NCI-H1694 treated with DMSO at 0.1 percent for 48 hours (cell line): ENCODE measurements around the gene VIPR1.

Experiments used
- DNase-seq: peaks from one replicate; lab custom pipeline; 2025; lab: John Stamatoyannopoulos, UW

The VIPR1 gene, protein sequence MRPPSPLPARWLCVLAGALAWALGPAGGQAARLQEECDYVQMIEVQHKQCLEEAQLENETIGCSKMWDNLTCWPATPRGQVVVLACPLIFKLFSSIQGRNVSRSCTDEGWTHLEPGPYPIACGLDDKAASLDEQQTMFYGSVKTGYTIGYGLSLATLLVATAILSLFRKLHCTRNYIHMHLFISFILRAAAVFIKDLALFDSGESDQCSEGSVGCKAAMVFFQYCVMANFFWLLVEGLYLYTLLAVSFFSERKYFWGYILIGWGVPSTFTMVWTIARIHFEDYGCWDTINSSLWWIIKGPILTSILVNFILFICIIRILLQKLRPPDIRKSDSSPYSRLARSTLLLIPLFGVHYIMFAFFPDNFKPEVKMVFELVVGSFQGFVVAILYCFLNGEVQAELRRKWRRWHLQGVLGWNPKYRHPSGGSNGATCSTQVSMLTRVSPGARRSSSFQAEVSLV

DNA sequence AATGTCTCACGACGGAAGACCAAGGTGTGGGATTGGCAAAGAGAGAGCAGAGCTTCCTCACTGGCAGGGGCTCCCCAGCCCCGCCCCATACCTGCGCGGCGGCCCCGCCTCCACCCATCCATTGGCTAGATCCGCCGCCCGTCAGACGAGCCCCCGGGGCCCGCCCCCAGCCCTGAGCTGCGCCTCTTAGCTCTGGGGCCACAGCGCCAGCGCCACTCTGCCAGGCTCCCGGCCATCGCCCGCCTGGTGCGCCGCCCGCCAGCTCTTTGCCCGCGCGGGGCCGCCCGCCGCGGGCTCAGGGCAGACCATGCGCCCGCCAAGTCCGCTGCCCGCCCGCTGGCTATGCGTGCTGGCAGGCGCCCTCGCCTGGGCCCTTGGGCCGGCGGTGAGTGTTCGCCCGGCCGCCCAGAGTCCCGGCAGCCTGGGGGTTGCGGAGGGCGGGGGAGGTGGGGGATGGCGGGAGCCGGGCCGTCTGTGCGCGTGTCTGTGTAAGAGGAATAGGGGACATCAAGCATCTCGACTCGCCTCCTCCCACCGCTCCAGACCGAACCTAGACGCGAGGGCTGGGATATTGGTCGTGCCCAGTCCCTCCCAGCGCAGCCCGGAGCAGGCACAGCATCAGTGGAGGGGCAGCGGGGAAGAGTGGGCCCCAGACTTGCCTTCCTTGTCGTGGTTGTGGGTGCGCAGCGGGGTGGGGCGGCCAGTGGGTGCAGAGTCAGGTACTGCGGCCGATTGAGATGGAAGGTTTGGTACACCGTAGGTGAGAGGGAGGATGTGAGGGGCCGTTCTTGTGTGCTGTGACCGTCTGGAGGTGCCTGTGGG is at the start of gene VIPR1:
Gene VIPR1, plus strand, starts transcription at position 215 of the 822 bp plus-strand sequence. Its CDS starts 93 bp downstream, at position 308.
- no peak for DNase-seq

DNA sequence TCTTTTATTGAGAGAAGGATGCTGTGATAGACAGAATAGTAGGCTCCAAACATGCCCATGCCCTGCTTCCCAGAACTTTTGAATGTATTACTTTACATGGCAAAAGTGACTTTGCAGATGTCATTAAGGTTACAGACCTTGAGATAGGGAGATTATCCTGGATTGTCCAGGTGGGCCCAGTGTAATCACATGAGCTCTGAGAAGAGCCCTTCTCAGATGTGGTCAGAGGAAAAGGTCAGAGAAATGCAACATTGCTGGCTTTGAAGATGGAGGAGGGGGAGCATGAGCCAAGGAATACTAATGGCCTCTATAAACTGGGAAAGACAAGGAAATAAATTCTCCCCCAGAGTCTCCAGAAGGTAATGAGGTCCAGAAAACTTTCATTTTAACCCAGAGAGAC is 46.2 kb upstream of the VIPR1 start:
- no peak for DNase-seq

DNA sequence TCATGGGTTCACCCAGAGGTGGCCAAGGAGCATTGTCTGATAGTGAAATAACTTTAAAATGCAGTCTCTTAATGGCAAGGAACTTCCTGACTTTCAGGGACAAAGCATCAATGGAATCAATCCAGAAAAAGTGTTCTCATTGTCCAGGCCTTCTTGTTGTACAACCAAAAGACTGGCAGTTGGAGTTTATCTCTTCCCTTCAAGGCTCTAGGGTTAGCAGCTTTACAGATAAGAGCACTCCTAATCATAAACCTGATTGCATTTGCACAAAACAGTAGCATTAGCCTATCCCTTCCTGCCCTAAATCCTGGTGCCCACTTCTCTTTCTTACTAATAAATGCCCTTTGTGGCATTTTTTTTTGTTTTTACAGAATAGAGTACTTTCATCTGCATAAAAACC is 43.3 kb upstream of the VIPR1 start:
- no peak for DNase-seq

DNA sequence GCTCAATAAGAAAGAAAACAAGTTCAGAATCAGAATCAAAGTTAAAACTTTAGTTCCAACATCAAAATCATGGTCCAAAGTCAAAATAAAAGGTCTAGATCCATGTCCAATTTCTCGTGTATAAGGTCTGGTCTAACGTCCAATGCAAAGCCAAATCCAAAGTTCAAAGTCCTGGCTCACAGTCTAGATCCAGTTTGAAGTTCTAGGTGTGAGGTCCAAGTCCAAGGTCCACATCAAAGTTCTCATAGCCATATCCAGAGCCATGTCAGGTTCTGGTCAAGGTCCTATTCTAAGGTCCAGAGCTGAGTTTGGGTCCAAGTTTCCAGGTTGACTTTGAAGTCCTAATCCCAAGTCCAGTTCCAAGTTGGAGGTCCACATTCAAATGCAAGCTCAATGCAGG is 40.7 kb upstream of the VIPR1 start:
- DNase-seq, result no peak

DNA sequence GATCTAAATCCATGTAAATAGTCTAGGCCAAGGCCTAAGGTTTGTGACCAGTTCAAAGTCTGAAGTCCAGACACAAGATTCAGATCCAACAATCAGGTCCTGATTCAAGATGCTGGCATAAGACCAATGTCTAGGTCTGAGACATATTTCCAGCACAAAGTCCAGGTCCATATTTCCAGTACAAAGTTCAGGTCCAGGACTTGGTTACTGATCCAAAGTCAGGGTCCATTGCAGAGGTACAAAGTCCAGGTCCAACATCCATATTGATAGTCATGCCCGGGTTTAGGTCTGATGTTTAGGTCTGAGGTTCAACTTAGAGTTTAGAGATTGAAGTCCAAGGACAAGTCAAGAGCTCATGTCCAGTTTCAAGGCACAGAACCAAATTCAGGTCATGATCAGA is 39.4 kb upstream of the VIPR1 start:
- DNase-seq, result no peak

DNA sequence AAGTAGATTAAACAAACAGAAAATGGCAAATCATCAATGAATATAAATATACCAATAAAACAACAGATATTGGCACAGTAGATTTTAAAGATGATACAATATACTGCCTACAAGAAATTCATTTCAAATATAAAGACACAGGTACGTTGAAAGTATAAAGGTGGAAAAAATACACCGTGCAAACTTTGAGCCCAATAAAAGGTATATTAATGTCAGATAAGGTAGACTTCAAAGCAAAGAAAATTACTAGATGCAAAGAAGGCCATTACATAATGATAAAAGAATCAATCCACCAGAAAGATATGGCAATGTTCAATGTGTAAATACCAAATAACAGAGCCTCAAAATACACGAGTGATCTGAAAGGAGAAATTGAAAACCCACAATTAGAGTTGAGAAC is 34.3 kb upstream of the VIPR1 start:
- DNase-seq, result no peak

DNA sequence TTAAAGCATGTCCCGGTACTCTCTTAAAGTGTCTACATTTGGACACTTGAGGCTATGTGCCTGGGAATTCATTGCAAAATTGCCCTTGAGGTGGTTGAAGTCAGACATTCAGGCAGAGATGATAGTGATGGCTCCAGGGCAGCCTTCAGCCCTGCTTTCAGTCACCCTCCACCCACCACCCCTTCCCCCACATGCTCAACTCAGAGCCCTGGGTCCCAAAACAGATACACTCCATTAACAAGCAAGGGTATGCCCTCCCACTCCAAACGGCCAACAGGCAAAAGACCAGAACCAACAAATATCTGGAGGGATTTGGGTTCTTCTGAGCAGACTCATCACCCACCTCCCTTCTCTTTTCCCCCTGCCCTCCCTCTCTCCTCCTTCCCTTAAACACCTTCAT is 29.9 kb upstream of the VIPR1 start:
- no peak for DNase-seq

DNA sequence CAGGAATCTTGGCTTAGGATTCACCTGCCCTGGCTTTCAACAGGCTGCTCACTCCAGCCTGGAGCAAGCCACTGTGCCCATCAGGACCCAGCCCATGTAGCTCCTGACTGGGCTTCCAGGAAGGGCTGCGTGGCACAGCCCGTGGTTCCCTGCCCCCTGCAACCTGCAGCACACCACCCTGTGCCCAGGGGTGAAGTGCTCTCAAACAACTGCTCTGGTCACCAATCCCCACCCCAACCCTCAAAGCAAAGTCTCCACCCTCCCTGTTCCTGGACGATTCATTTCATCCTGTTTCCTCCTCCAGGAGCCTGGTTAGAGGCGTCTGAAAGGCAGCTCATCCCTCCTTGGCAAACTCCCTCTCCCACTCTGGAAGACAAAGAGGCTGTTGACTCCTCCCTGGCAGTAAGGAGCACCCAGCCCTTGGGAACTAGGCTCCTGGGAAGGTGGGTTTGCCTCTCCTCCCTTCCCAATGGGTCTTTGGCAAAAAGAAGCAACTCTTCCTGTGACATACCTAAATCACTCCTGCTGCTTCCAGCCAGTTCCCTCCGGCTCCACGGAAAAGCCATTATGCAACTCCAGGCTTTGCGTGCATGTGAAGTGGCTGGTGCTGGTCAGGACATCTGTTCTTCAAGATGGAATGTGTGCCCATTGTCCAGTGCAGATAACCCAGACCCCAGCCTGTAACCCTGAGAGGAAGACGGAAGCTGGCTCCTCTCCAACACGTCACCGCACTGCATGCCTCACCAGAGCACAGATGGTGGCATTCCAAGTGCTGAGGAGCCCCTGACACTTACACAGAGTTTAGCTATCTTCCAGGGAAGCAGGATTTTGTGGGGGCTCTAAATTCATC is 29.1 kb upstream of the VIPR1 start:
- no peak for DNase-seq

DNA sequence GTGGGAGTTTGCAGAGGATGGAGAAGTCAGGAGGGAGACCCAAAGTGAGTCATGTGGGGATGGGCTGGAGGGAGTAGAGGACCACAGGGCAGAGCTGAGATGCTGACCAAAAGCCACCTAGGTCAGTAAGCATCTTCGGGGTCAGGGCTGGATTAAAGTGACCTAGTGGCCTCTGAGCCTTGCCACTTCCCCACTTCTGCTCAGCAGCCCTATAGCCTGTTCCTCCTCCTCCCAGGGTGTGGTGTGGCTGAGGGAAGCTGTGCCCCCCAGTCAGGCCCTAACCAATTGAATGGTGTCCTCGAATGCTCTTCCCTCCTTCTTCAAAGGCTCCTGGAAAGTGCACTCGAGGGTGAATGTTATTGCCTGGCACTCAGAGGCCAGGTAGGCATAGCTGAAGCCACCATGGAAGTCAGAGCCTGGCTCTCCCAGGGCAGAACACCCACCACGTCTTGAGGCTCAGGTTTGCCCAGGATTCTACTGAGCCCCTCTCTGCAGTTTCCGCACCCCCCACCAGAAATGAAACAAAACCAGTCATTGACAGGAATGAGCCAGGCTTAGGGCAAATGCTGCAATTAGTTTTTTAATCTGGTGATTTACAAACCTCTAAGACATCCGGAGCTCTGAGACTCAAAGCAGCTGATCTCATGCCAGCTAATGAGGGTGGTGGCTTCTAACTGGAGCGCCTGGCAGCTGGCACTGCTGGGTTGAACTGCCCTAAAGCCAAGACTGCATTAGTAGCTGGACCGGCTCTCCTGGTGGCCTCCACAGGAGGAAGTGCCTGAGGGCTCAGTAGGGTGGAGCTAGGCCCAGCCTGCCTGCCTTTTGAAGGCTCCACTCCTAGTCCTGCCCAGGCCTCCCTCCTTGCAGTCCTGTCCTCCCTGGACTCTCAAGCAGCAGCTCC is 26.0 kb upstream of the VIPR1 start:
- DNase-seq, result no peak

DNA sequence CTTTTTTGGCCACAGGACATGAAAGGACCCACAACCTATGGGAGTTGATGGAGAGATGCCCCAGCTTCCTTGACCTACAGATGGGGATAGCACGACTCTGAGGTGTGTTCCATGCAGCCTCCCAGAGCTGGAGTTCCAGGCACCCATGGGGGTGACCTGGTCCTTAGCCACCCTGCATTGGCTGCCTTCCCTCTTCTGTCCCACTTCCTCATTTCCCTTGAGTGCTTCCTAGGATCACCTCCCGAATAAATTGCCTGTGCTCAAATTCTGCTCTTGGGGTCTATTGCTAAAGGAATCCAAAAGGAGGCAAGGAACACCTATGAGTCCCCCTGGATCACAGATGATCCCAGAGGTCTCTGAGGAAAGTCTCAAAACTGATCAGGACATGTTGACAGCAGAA is 24.7 kb upstream of the VIPR1 start:
- no peak for DNase-seq

DNA sequence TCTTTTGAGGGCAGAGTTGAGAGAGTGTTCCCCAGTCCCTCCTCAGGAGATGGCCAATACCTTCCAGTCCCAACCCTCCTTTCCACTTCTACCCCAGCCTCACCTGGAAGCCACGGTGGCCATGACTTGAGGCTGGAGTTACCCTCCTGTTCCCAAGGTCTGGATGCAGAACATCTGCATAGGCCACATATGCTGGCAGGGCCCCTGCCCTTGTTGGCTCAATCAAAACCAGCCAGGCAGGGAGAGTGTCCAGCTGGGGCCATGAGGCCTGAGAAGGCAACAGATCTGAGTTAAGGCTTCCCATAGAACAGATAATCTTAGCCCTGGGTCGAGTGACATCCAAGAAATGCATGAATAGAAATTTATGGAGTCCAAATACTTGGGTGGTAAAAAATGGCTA is 23.6 kb upstream of the VIPR1 start:
- no peak for DNase-seq

DNA sequence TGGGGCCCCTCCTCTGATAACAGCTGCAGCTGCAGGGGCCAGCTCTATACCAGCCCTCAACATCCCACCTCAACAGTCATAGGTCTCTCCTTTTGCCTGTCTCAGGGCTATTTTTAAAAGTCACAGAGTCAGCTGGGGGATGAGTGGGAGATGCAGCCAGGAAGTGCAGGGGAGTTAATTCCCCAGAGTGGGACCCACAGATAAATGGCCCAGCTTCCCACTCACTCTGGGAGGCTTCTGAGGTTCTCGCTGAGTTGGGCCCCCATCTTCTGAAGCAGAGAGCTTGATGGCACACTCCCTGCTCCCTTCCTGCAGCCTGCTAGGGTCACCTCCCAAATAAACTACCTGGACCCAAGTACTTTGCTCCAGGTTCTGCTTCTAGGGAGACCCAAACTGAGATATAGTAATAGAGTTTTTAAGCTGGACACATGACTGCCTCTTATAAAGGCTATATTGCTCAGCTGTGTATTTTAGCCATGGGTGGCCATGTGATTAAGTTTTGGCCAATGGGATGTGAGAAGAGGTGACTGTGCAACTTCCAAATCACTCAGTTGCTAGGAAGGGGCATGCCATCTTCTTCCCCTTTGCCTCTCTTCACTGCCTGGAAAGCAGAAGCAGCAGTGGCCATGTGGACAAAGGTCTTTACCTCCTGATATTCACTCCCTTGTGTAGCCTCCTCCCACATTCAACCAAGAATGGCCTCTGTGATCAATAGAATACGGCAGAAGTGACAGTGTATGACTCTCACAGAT is 15.5 kb upstream of the VIPR1 start:
- no peak for DNase-seq

DNA sequence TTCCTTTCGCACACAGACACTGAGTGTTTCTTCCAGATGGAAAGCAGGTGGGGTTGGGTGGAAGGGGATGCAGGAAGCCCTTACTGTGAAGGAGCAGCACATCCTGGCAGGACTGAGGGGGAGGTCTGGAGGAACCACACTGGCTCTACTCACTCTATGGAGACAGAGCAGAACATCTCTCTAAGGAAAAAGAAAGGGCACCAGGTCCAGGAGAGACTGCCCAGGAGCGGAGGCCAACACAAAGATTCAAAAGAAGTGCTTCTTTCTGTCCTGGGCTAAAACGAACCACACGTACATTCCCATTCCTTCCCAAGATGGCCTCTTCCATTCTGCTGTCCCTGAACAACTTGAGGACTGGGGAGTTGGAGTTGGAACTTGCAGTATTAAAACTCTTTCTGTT is 13.8 kb upstream of the VIPR1 start:
- no peak for DNase-seq

DNA sequence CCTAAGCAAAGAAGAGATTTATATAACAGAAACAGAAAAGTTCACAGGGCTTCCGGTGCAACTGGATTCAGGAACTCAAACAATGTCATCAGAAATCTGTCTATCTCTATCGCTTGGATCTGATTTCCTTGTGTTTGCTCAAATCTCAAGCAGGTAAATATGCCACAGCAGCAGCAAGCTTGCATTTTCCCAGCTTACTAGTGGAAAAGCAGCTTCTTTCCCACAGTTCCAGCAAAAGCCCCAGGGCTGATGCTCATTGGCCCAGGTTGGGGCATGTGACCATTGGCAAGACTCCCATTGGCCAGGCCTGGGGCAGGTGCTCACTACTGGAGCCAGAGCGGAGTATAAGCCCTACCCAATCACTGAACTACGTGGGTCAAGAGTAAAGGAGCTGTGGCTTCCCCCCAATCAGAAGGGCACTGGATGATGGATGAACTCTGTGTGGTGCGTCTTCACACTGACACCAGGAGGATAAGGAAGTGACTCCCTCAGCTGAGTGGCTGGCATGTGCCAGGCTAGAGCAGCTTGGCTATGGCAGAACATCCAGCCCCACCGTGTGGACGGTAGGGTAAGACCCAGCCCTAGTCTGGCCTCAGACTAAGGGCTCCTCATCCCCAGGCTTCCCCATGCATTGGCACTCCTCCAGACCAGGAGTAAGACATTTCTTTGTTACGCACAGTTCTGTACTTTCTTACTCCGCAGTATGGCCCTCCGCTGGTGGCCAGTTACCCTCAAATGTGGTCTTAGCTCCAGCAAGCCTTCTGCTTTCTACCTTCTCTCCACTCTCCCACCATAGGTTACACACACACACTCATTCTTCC is 13.1 kb upstream of the VIPR1 start:
- DNase-seq, result no peak

DNA sequence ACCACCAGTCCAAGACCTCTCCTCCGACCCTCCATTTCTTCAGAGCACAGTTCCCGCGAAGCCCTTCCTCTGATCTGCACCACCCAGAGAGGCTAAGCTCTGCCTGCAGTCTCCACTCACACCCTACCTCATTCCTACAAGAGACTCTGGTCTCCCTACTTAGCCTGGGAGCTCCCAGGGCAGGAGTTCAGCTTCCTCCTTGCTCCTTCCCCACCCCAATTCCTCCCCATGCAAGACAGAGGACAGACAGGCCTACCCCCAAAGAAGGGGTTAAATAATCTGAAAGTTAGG is 12.6 kb upstream of the VIPR1 start:
- DNase-seq, result no peak

DNA sequence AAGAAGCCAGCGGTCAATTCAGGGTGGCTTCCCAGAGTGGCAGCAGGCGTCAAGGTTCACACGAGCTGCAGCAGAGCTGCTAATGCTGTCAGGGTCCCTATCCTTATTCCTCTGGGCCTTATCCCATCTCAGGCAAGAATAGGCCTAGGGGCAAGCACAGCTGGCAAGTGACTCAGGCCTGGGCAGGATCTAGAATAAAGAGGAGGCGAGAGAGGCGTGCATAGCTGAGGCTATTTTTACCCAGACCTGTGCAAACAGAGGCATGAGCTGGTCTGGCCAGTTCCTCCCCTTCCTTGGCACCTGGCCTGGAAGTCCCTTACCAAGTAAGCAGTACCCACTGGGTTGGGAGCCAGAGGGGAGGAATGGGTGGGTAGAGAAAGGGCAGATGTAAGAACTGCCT is 12.2 kb upstream of the VIPR1 start:
- DNase-seq, result no peak

DNA sequence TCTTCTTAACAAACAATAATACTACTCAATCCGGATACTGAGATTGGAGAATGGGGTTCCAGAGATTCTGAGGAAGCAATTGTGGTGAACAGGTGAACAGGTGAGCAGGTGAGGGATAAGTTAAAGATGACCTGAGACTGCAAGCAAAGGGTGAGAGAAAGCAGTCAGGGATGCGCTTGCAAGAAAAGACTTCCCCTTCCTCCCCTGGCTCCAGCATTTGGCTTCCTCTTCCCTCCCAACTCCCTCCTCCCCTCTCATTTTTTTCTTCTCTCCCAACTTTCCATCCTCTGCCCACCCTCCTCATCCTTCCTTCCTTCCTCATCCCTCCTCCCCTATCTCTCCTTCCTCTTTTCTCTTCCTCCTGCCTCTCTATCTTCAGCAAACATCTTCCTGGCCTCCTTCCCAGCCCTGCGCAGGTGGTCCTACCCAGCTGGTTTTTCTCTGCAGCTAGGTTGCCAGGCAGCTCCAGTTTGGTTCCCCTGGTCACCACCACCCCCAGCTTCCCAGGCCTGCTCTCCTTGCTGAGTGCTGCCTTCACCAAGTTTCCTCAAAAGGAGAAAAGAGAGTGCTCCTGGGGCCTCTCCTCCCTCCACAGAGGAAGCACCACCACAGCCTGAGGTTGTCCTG is 10.4 kb upstream of the VIPR1 start:
- DNase-seq, result no peak

DNA sequence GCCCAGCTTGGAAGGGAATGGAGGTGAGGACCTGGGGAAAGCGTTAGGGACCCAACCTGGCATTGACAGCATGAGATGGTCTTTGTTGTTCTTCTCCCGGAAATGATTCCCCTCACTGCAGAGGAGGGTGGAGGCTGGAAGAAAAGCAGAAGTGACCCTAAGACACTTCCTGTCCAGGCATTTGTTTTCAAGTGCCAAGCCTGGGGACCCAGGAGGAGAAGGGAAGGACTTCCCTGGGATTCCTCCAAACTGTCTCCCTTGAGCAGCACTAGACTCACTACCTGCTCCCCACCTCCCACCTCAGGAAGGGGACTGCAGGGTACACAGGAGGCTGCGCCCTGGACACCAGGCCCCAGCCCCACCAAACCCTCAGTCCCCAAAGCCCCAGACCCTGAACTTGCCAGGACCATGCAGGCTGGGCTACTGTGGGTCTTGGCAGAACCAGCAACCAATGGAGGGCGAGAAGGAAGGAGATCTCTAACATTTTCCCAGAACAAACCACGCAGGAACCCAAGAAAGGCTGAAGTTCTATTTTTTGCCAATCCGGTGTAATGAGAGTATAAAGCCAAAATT is 9.8 kb upstream of the VIPR1 start:
- no peak for DNase-seq
